Small intestine (tissue), 7 donors: ENCODE results near the gene NUDT16L1. TPM values are rescaled to one million over a fixed set of nuclear protein-coding genes. Genes with fewer than 3 reads are reported as not detected.

ENCODE experiments used
- DNase-seq, 2 donors: peaks; one replicate each; pipeline versions ENCODE4 v3.0.0 to v3.0.0-alpha.2; 2013
- FAIRE-seq: peaks from 2 replicates; lab custom pipeline; 2012; peaks lifted over from hg19 to GRCh38; lab: Jason Lieb, UNC
- H3K27ac ChIP-seq, 3 donors: one replicate each; pipeline ENCODE4 v1.5.1; 2013; ENCODE audit warnings: low read length in 2 of 3, mild to moderate bottlenecking in 2 of 3, control low read depth in 1 of 3, inconsistent platforms in 1 of 3, low read depth in 1 of 3, moderate library complexity in 1 of 3
- H3K27me3 ChIP-seq, 3 donors: one replicate each; pipeline ENCODE4 v1.6.1; 2013; ENCODE audit warnings: low read length in 3 of 3, inconsistent platforms in 1 of 3; ENCODE audit not compliant: control insufficient read depth in 3 of 3, insufficient read depth in 3 of 3
- H3K36me3 ChIP-seq, 3 donors: one replicate each; pipeline ENCODE4 v1.6.1; 2013; ENCODE audit warnings: low read length in 3 of 3, inconsistent platforms in 1 of 3, low read depth in 1 of 3, mild to moderate bottlenecking in 1 of 3, moderate library complexity in 1 of 3; ENCODE audit not compliant: control insufficient read depth in 3 of 3, insufficient read depth in 2 of 3
- H3K4me1 ChIP-seq, 3 donors: one replicate each; pipeline ENCODE4 v1.6.1; 2013; ENCODE audit warnings: low read length in 2 of 3, inconsistent platforms in 1 of 3, low read depth in 1 of 3, mild to moderate bottlenecking in 1 of 3, moderate library complexity in 1 of 3; ENCODE audit not compliant: control insufficient read depth in 3 of 3, insufficient read depth in 2 of 3
- H3K4me3 ChIP-seq, 3 donors: one replicate each; pipeline ENCODE4 v1.5.1; 2013; ENCODE audit warnings: low read length in 3 of 3, control low read depth in 1 of 3, inconsistent platforms in 1 of 3, low read depth in 1 of 3, mild to moderate bottlenecking in 1 of 3, moderate library complexity in 1 of 3
- H3K9me3 ChIP-seq, 2 donors: one replicate each; pipeline ENCODE4 v1.6.1; 2013; ENCODE audit warnings: low read depth in 1 of 2, low read length in 1 of 2; ENCODE audit not compliant: control insufficient read depth in 2 of 2, insufficient read depth in 1 of 2
- WGBS, 3 donors: extraction: QIAGEN DNeasy Blood & Tissue Kit; methylation state at CpG; one replicate each; pipeline ENCODE4 v1.1.7; 2013; 5-methylcytosine and 5-hydroxymethylcytosine counted together
- polyA plus RNA-seq, 4 donors: library from polyadenylated mRNA; stranded (reverse) in 3 of 4; unstranded in 1 of 4; fragments of 200-250 nt in 3 of 4; fragments of 120-200 nt in 1 of 4; gene quantifications; one replicate each; pipeline versions ENCODE4 v1.2.1 to v1.2.3, GENCODE V29; 2013
- donor health status: healthy with polysubstance abuse.
- donor health status: control.
- donor health status: control.
- donor health status: Bipolar disorder and iron deficiency.
- donor health status: healthy.

Gene NUDT16L1
- polyA plus RNA-seq, 4 donors, result 44.5 to 73.1 (median 54.8) TPM

- no peak for DNase-seq
- 88 to 91% (median 90%) methylated on average over 13 of the region's 13 CpGs for WGBS, 3 donors
- no peak overlapping the region for H3K4me3 ChIP-seq
- H3K4me1 ChIP-seq, result peaks cover 0 to 58% (median 5%) of the 10 kb centered on the region in 3 donors
- peaks cover under 1 to 87% (median 16%) of the 10 kb centered on the region in 3 donors for H3K36me3 ChIP-seq
- FAIRE-seq, result no peak
- peak overlapping the region in 2 of 3 donors; percentile 82 to 89 for H3K27ac ChIP-seq
- H3K9me3 ChIP-seq, result peaks cover 0 to 8% of the 10 kb centered on the region in 2 donors
- no peaks in the 10 kb centered on the region for H3K27me3 ChIP-seq
Measured at GRCh38 chr16:4651827-4652226, 41.5 kb upstream of the NUDT16L1 start.

GRCh38 chr16:4652561-4652960, 40.8 kb upstream of the NUDT16L1 start:
- Histone ChIP-seq H3K4me1 (peaks cover 0 to 66% (median 5%) of the 10 kb centered on the region in 3 donors), H3K36me3 (peaks cover 3 to 87% (median 19%) of the 10 kb centered on the region in 3 donors), H3K27me3 (no peaks in the 10 kb centered on the region), H3K4me3 (no peak overlapping the region), H3K9me3 (peaks cover 0 to 5% of the 10 kb centered on the region in 2 donors), H3K27ac (peak overlapping the region; percentile 82 to 92 (median 89))
- 83 to 90% (median 88%) methylated on average over 21 to 25 of the region's 25 CpGs for WGBS, 3 donors
- no peak for DNase-seq
- FAIRE-seq, result no peak

DNA sequence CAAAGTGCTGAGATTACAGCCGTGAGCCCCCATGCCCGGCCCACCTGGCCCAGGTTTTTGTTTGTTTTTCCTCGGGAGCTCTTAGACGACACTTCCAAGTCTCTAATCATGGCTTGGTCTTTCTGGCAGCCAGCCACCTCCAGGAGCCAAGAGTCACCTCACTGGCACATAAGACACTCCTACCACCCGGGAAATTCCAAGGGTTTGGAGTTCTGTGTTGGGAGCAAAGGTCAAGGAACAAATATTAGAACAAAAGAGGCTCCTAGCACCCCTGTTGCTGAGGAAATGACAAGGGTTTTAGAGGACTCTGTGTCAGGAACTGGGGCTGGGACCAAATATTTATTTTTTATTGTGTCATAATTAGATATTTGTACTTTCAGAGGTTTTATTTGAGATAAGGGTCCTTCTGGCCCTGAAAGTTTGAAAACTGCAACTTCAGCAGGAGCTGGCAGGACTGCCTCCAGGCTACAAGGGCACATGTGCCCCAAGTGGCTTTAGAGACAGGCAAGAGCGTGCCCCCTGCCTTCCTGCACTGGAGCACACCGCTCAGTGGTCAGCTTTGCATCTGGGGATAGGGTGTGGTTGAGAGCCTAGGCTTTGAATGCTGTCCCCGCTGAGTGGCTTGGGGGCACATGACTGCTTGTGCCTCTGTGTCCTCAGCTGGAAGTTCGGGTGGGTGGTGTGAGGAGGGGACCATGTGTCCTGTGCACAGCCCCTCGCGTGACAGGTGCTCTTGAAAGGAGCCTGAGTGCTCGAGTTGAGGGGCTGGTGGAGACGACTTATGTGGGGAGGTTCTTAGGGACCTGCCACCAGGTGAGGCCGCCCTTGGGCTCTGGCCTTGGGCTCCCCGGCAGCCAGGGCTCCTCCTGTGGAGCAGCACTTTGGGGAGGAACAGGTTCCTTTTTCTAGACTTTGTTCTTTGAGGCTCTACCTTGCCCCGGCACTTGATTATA, 39.1 kb upstream of the NUDT16L1 start:
- peaks cover 5 to 92% (median 19%) of the 10 kb centered on the region in 3 donors for H3K36me3 ChIP-seq
- peaks cover 0 to 76% (median 5%) of the 10 kb centered on the region in 3 donors for H3K4me1 ChIP-seq
- DNase-seq, result peak; percentile 94 to 99
- no peaks in the 10 kb centered on the region for H3K9me3 ChIP-seq
- WGBS, 3 donors, result 18 to 64% (median 35%) methylated on average over 16 of the region's 16 CpGs
- H3K27me3 ChIP-seq, result no peaks in the 10 kb centered on the region
- no peak for FAIRE-seq
- H3K4me3 ChIP-seq, result no peak overlapping the region
- H3K27ac ChIP-seq, result peak overlapping the region; percentile 84 to 92 (median 89)

- peaks cover 0 to 84% (median 5%) of the 10 kb centered on the region in 3 donors for H3K4me1 ChIP-seq
- DNase-seq (no peak), FAIRE-seq (no peak)
- H3K27ac ChIP-seq, result peak overlapping the region; percentile 84 to 92 (median 89)
- H3K4me3 ChIP-seq, result no peak overlapping the region
- H3K9me3 ChIP-seq, result no peaks in the 10 kb centered on the region
- WGBS, 3 donors, result 28 to 76% (median 50%) methylated on average over 11 to 12 of the region's 12 CpGs
- H3K27me3 ChIP-seq, result no peaks in the 10 kb centered on the region
- peaks cover 8 to 92% (median 19%) of the 10 kb centered on the region in 3 donors for H3K36me3 ChIP-seq
Measured at GRCh38 chr16:4654964-4655590, 38.3 kb upstream of the NUDT16L1 start.

- H3K36me3 ChIP-seq, result peaks cover 8 to 91% (median 19%) of the 10 kb centered on the region in 3 donors
- FAIRE-seq (no peak), DNase-seq (no peak)
- 73 to 87% (median 81%) methylated on average over 6 of the region's 6 CpGs for WGBS, 3 donors
- H3K4me1 ChIP-seq, result peaks cover 0 to 83% (median 3%) of the 10 kb centered on the region in 3 donors
- H3K27ac ChIP-seq, result peak overlapping the region; percentile 84 to 92 (median 89)
- no peak overlapping the region for H3K4me3 ChIP-seq
- no peaks in the 10 kb centered on the region for H3K27me3 ChIP-seq
- no peaks in the 10 kb centered on the region for H3K9me3 ChIP-seq
Measured at GRCh38 chr16:4655801-4656200, 37.6 kb upstream of the NUDT16L1 start.

- no peak for DNase-seq
- H3K4me1 ChIP-seq, result peaks cover 0 to 88% (median 3%) of the 10 kb centered on the region in 3 donors
- no peak for FAIRE-seq
- no peaks in the 10 kb centered on the region for H3K27me3 ChIP-seq
- H3K27ac ChIP-seq, result peak overlapping the region in 2 of 3 donors; percentile 84 to 89
- H3K4me3 ChIP-seq, result no peak overlapping the region
- 86 to 91% (median 88%) methylated on average over 12 of the region's 12 CpGs for WGBS, 3 donors
- peaks cover 8 to 91% (median 17%) of the 10 kb centered on the region in 3 donors for H3K36me3 ChIP-seq
- H3K9me3 ChIP-seq, result no peaks in the 10 kb centered on the region
Measured at GRCh38 chr16:4656221-4656620, 37.1 kb upstream of the NUDT16L1 start.

DNA sequence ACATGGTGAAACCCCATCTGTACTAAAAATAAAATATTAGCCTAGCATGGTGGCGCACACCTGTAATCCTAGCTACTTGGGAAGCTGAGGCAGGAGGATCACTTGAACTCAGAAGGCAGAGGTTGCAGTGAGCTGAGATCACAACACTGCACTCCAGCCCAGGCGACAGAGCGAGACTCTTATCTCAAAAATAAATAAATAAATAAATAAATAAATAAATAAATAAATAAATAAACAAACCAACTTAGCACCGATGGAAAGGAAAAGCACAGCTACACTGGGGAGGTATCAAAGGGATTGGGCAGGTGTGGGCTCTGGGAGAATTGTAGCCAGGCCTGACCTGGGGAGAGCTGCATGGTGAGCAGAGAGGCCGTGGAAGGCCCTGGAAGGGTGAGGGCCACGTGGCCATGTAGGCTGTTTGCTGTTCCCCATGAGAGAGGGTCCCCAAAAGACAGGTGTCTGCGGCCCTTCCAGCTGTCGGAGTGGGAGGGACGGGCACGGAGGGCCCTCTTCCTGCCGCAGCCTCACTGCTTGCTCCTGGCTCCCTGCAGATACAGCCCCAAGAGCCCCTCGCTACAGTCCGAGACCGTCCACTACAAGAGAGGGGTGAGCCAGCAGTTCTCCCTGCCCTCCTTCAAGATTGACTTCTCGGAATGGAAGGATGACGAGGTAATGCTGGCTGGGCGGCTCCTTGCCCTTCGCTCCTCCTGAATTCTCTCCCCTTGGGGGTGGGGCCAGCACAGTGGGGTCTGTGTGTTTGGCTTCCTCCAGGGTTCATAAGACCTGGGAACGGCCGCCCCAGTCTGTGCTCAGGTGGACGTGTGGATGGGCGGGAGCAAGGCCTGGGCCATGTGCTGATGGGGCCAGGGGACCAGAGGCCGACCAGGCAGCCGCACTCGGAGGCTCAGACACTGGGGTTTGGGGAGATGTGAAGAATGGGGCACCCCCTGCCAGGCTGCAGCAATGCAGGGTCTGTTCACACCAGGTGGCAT, 36.4 kb upstream of the NUDT16L1 start:
- FAIRE-seq (no peak), DNase-seq (peak in 1 of 2 donors; percentile 60)
- Histone ChIP-seq H3K9me3 (no peaks in the 10 kb centered on the region), H3K36me3 (peaks cover 8 to 91% (median 11%) of the 10 kb centered on the region in 3 donors), H3K4me3 (no peak overlapping the region), H3K4me1 (peaks cover 0 to 89% (median 3%) of the 10 kb centered on the region in 3 donors), H3K27me3 (no peaks in the 10 kb centered on the region), H3K27ac (peak overlapping the region in 1 of 3 donors; percentile 57)
- 87 to 93% (median 91%) methylated on average over 25 of the region's 25 CpGs for WGBS, 3 donors
